MCF 10A (cell line): ENCODE results near the gene SNX24. TPM values are rescaled to one million over a fixed set of nuclear protein-coding genes. Genes with fewer than 3 reads are reported as not detected.

ENCODE experiments used
- BruUV-seq: library from RNA; stranded (reverse); fragments of 400-500 nt; replicated peaks from 2 replicates; lab custom pipeline; 2021; lab: Mats Ljungman, UMichigan
- CTCF ChIA-PET: fragments of 300-600 bp; sonication (Branson Sonifier 250); formaldehyde crosslinking; extraction: SDS; loops from one replicate; lab custom pipeline; 2021; ENCODE audit warnings: antibody characterized with exemption, inconsistent platforms; lab: Yijun Ruan, JAX
- POLR2A ChIA-PET: fragments of 300-600, 350-650 bp; sonication (Branson Sonifier 250); formaldehyde crosslinking; extraction: SDS; loops from one replicate; lab custom pipeline; 2020; ENCODE audit warnings: antibody characterized with exemption, inconsistent platforms; lab: Yijun Ruan, JAX
- DNase-seq: peaks from one replicate; pipeline ENCODE4 v3.0.0-alpha.2; 2018; ENCODE audit not compliant: unreplicated experiment
- H3K27ac Mint-ChIP-seq: one replicate; pipeline ENCODE4 v1.8.0; 2022; ENCODE audit warnings: mild to moderate bottlenecking, low read depth, mixed read lengths; ENCODE audit not compliant: unreplicated experiment
- H3K27me3 Mint-ChIP-seq: one replicate; pipeline ENCODE4 v1.8.0; 2022; ENCODE audit warnings: mixed read lengths; ENCODE audit not compliant: insufficient read depth, unreplicated experiment
- H3K36me3 Mint-ChIP-seq: one replicate; pipeline ENCODE4 v1.8.0; 2022; ENCODE audit warnings: mild to moderate bottlenecking, moderate library complexity, mixed read lengths; ENCODE audit not compliant: insufficient read depth, unreplicated experiment
- H3K4me1 Mint-ChIP-seq: one replicate; pipeline ENCODE4 v1.8.0; 2022; ENCODE audit warnings: mixed read lengths; ENCODE audit not compliant: insufficient read depth, unreplicated experiment
- H3K4me3 Mint-ChIP-seq: one replicate; pipeline ENCODE4 v1.8.0; 2022; ENCODE audit warnings: mild to moderate bottlenecking, moderate library complexity, mixed read lengths; ENCODE audit not compliant: unreplicated experiment
- H3K9me3 Mint-ChIP-seq: one replicate; pipeline ENCODE4 v1.8.0; 2022; ENCODE audit warnings: mixed read lengths; ENCODE audit not compliant: unreplicated experiment
- intact Hi-C: fragments of 100-400 bp; cut with micrococcal nuclease; formaldehyde crosslinking; loops from 2 replicates; pipeline ENCODE4 v1.14.1; 2022
- total RNA-seq: library from RNA; stranded (reverse); gene quantifications from 2 replicates; pipeline ENCODE4 v1.2.3, GENCODE V29; 2022
- TF ChIP-seq, protein P1 (sequence below): fragments of 200-600 bp; IDR thresholded peaks from one replicate; pipeline ENCODE4 v1.8.0; 2022; ENCODE audit warnings: antibody characterized with exemption, mild to moderate bottlenecking; ENCODE audit not compliant: unreplicated experiment

The SNX24 gene
- total RNA-seq, 1 experiment from 2014 or later: 97.0 TPM

DNA sequence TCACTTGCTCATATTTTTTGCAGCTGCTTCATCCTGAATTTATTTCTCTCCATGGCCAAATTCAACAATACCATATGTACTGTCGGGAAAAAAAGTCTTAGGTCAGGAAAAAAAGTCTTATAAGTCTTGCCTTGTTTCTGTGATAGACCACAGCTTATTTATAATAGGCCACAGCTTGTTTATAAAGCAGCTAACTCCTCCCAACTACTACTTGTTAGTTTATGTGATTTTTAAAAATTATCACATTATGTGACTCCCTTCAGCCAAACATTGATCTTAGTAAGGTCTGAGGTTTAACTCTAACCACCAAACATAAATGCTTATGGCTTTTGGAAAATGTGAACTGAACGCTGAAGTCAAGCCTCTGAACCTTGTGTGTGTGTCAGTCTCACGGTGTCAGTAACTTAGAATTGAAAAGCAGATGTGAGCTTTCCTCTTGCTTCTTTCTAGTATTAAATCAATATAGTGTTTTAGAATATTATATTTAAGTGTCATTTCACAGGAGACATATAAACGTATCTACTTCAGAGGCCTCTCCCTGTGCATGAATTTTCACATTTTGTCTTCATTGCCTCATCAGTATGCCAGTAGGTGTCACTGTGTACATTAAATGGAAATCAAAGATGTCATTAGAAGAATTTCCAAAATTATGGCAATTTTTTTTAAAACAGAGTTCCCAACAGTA is 51.3 kb downstream of the SNX24 start:
- Mint-ChIP-seq H3K4me1 (peaks cover 4% of the 10 kb centered on the region), H3K9me3 (no peaks in the 10 kb centered on the region), H3K4me3 (no peak overlapping the region), H3K27ac (no peak overlapping the region), H3K27me3 (no peaks in the 10 kb centered on the region), H3K36me3 (peaks cover 6% of the 10 kb centered on the region)
- BruUV-seq: no TSS peak
- peak; percentile 54 for DNase-seq
- ChIA-PET POLR2A (interaction anchor here (0.9 to 1.3 kb wide), 4 partner anchors 24 to 140 kb away, joined by 3 to 4 read pairs (median 3); partner anchors contain the start of gene PPIC), CTCF (interaction anchor here (0.6 to 3.3 kb wide), 40 partner anchors 9 to 707 kb away, joined by 3 to 22 read pairs (median 4); no protein-coding TSS in a partner anchor)
- TF ChIP-seq, protein P1, sequence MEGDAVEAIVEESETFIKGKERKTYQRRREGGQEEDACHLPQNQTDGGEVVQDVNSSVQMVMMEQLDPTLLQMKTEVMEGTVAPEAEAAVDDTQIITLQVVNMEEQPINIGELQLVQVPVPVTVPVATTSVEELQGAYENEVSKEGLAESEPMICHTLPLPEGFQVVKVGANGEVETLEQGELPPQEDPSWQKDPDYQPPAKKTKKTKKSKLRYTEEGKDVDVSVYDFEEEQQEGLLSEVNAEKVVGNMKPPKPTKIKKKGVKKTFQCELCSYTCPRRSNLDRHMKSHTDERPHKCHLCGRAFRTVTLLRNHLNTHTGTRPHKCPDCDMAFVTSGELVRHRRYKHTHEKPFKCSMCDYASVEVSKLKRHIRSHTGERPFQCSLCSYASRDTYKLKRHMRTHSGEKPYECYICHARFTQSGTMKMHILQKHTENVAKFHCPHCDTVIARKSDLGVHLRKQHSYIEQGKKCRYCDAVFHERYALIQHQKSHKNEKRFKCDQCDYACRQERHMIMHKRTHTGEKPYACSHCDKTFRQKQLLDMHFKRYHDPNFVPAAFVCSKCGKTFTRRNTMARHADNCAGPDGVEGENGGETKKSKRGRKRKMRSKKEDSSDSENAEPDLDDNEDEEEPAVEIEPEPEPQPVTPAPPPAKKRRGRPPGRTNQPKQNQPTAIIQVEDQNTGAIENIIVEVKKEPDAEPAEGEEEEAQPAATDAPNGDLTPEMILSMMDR: peak; percentile 71
- intact Hi-C loops: loop anchor here (1.0 to 10.0 kb wide), 9 partner anchors 104 to 470 kb away; partner anchors contain the start of gene PPIC

DNA sequence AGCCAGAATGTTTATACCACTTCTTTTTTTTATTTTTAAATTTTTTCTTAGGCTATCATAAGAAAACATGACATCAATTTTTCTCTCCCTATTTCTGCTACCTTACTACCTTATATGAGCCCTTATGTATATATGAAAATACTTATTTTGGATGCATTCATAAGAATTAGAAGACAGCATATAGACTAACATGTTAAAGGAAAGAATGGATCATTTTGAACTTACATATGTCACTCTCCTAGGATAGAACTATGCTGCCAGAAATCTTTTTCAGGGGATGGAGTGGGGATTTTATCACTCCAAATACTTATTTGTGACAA is 51.8 kb downstream of the SNX24 start:
- BruUV-seq: no TSS peak

GRCh38 chr5:122901346-122901745 is 55.9 kb downstream of the SNX24 start:
- Mint-ChIP-seq H3K27ac (no peak overlapping the region), H3K36me3 (no peaks in the 10 kb centered on the region), H3K4me1 (peaks cover 10% of the 10 kb centered on the region), H3K27me3 (no peaks in the 10 kb centered on the region), H3K4me3 (no peak overlapping the region), H3K9me3 (no peaks in the 10 kb centered on the region)
- ChIA-PET POLR2A (no interaction called here), CTCF (interaction anchor here (0.6 kb wide), 1 partner anchor 18 kb away, joined by 4 read pairs; no protein-coding TSS in a partner anchor)
- intact Hi-C loops: no loop called here
- BruUV-seq: no TSS peak
- no peak for DNase-seq
- TF ChIP-seq, protein P1: no peak

More for the DNA sequence above, 51.8 kb downstream of the SNX24 start:
- DNase-seq: no peak
- ChIA-PET POLR2A (interaction anchor here (1.3 kb wide), 1 partner anchor 50 kb away, joined by 3 read pairs; no protein-coding TSS in a partner anchor), CTCF (interaction anchor here (0.6 to 3.3 kb wide), 19 partner anchors 10 to 706 kb away, joined by 3 to 22 read pairs (median 4); no protein-coding TSS in a partner anchor)
- intact Hi-C loops: loop anchor here (1.0 to 10.0 kb wide), 9 partner anchors 103 to 470 kb away; partner anchors contain the start of gene PPIC
- Mint-ChIP-seq H3K36me3 (peaks cover 6% of the 10 kb centered on the region), H3K4me3 (no peak overlapping the region), H3K27ac (no peak overlapping the region), H3K4me1 (no peaks in the 10 kb centered on the region), H3K27me3 (no peaks in the 10 kb centered on the region), H3K9me3 (no peaks in the 10 kb centered on the region)
- TF ChIP-seq, protein P1: no peak

GRCh38 chr5:122902263-122902662 is 56.9 kb downstream of the SNX24 start:
- TF ChIP-seq, protein P1: no peak
- POLR2A ChIA-PET: no interaction called here
- no peak overlapping the region for H3K27ac Mint-ChIP-seq
- H3K36me3 Mint-ChIP-seq: no peaks in the 10 kb centered on the region
- peaks cover 19% of the 10 kb centered on the region for H3K4me1 Mint-ChIP-seq
- intact Hi-C loops: no loop called here
- no peaks in the 10 kb centered on the region for H3K27me3 Mint-ChIP-seq
- H3K9me3 Mint-ChIP-seq: no peaks in the 10 kb centered on the region
- no peak overlapping the region for H3K4me3 Mint-ChIP-seq
- BruUV-seq: no TSS peak
- CTCF ChIA-PET: no interaction called here
- no peak for DNase-seq
